HFFc6 (cell line): Measurements from ENCODE around the gene TNNI2. TPM values are rescaled to one million over a fixed set of nuclear protein-coding genes. Genes with fewer than 3 reads are reported as not detected.
"Not testable (repeated sequence)": the region's sequence is repeated elsewhere in the genome, so short reads cannot be mapped to it uniquely, and the experiment has no call there.

Experiments
- DNase-seq: peaks from one replicate; pipeline ENCODE4 v3.0.0-alpha.2; 2018
- H3K27ac Mint-ChIP-seq: 2 replicates; pipeline ENCODE4 v1.8.0; 2020; ENCODE audit warnings: mild to moderate bottlenecking, mixed read lengths
- H3K27me3 Mint-ChIP-seq: 2 replicates; pipeline ENCODE4 v1.8.0; 2021; ENCODE audit warnings: mild to moderate bottlenecking, moderate library complexity, mixed read lengths; ENCODE audit not compliant: insufficient read depth
- H3K36me3 Mint-ChIP-seq: 2 replicates; pipeline ENCODE4 v1.8.0; 2021; ENCODE audit warnings: low read depth, mixed read lengths
- H3K4me1 Mint-ChIP-seq: 2 replicates; pipeline ENCODE4 v1.8.0; 2020; ENCODE audit warnings: low read depth, mixed read lengths
- H3K4me3 Mint-ChIP-seq: 2 replicates; pipeline ENCODE4 v1.8.0; 2020; ENCODE audit warnings: mild to moderate bottlenecking, moderate library complexity, mixed read lengths
- H3K9me3 Mint-ChIP-seq: 2 replicates; pipeline ENCODE4 v1.8.0; 2020; ENCODE audit warnings: mild to moderate bottlenecking, mixed read lengths
- CTCF ChIP-seq: fragments of 200-600 bp; sonication (generic); IDR thresholded peaks from 2 replicates; pipeline ENCODE4 v1.5.0; 2021; ENCODE audit warnings: antibody characterized with exemption, mild to moderate bottlenecking
- total RNA-seq, 6 experiments: library from RNA; stranded (reverse); fragmentation: NEBNext Ultra II Directional; extraction: Animal tissue kit (Norgen Biotek cat#: 25700); gene quantifications; 2 replicates in 1 of 6; 3 replicates in 5 of 6; pipeline ENCODE4 v1.2.3, GENCODE V29; 2021

TNNI2 gene
- total RNA-seq, 6 experiments from 2014 or later: not detected

GRCh38 chr11:1882265-1883238 lies 43.8 kb downstream of the TNNI2 start:
- Mint-ChIP-seq H3K9me3 (no peaks in the 10 kb centered on the region), H3K36me3 (no peaks in the 10 kb centered on the region), H3K27ac (no peak overlapping the region), H3K4me1 (no peaks in the 10 kb centered on the region), H3K4me3 (no peak overlapping the region), H3K27me3 (peaks cover 2% of the 10 kb centered on the region)
- DNase-seq: peak; percentile 29
- TF ChIP-seq CTCF: peak; percentile 98

GRCh38 chr11:1883346-1884302 lies 44.8 kb downstream of the TNNI2 start:
- H3K27me3 Mint-ChIP-seq: peaks cover 2% of the 10 kb centered on the region
- H3K4me3 Mint-ChIP-seq: no peak overlapping the region
- no peaks in the 10 kb centered on the region for H3K9me3 Mint-ChIP-seq
- H3K36me3 Mint-ChIP-seq: no peaks in the 10 kb centered on the region
- no peak overlapping the region for H3K27ac Mint-ChIP-seq
- DNase-seq: no peak
- no peaks in the 10 kb centered on the region for H3K4me1 Mint-ChIP-seq
- no peak for TF ChIP-seq CTCF

GRCh38 chr11:1884303-1884700 lies 45.5 kb downstream of the TNNI2 start:
- Mint-ChIP-seq H3K36me3 (no peaks in the 10 kb centered on the region), H3K27me3 (peaks cover 3% of the 10 kb centered on the region), H3K4me1 (no peaks in the 10 kb centered on the region), H3K9me3 (no peaks in the 10 kb centered on the region), H3K4me3 (no peak overlapping the region), H3K27ac (no peak overlapping the region)
- no peak for DNase-seq
- no peak for TF ChIP-seq CTCF

- not testable (repeated sequence) for H3K9me3 Mint-ChIP-seq, DNase-seq, H3K4me1 Mint-ChIP-seq, H3K36me3 Mint-ChIP-seq, H3K27me3 Mint-ChIP-seq, H3K27ac Mint-ChIP-seq, H3K4me3 Mint-ChIP-seq
These were observed 47.8 kb downstream of the TNNI2 start for GRCh38 chr11:1886551-1886950.

GRCh38 chr11:1887451-1888346 lies 48.9 kb downstream of the TNNI2 start:
- no peak for DNase-seq
- Mint-ChIP-seq H3K36me3 (no peaks in the 10 kb centered on the region), H3K9me3 (no peaks in the 10 kb centered on the region), H3K4me3 (no peak overlapping the region), H3K27ac (no peak overlapping the region), H3K4me1 (no peaks in the 10 kb centered on the region), H3K27me3 (peaks cover 5% of the 10 kb centered on the region)
- no peak for TF ChIP-seq CTCF
